Uterus (tissue), 4 donors: ENCODE measurements around the gene ARHGEF17. TPM values are rescaled to one million over a fixed set of nuclear protein-coding genes. Genes with fewer than 3 reads are reported as not detected.

Source experiments
- DNase-seq, 2 donors: peaks; one replicate each; pipeline ENCODE4 v3.0.0-alpha.2; 2019 to 2020
- H3K27ac ChIP-seq, 2 donors: fragments of 200-600 bp; sonication (generic); 1 replicate in 1 of 2; 2 replicates in 1 of 2; pipeline ENCODE4 v1.5.1; 2016 to 2018
- H3K27me3 ChIP-seq, 2 donors: fragments of 200-600 bp; sonication (generic); one replicate each; pipeline ENCODE4 v1.5.1; 2018 to 2019; ENCODE audit warnings: control low read depth in 1 of 2
- H3K36me3 ChIP-seq, 2 donors: fragments of 200-600 bp; sonication (generic); one replicate each; pipeline ENCODE4 v1.5.1; 2019; ENCODE audit warnings: control low read depth in 1 of 2
- H3K4me1 ChIP-seq, 2 donors: fragments of 200-600 bp; sonication (generic); one replicate each; pipeline ENCODE4 v1.5.1; 2018 to 2019; ENCODE audit warnings: control low read depth in 1 of 2
- H3K4me3 ChIP-seq, 2 donors: fragments of 200-600 bp; sonication (generic); 1 replicate in 1 of 2; 2 replicates in 1 of 2; pipeline ENCODE4 v1.5.1; 2018 to 2019; ENCODE audit warnings: mild to moderate bottlenecking in 1 of 2
- H3K9me3 ChIP-seq, 2 donors: fragments of 200-600 bp; sonication (generic); one replicate each; pipeline ENCODE4 v1.5.1; 2019; ENCODE audit warnings: control low read depth in 1 of 2
- CTCF ChIP-seq, 4 experiments: fragments of 200-600 bp in 2 of 4; fragments of 450-650 bp in 2 of 4; sonication (generic) in 2 of 4; IDR thresholded peaks; one replicate each; pipeline ENCODE4 v1.5.1; 2016 to 2019; ENCODE audit warnings: antibody characterized with exemption in 4 of 4, mild to moderate bottlenecking in 2 of 4, moderate library complexity in 1 of 4
- POLR2A ChIP-seq, 2 donors: fragments of 450-650 bp; IDR thresholded peaks; one replicate each; pipeline ENCODE4 v1.6.1; 2016; ENCODE audit warnings: antibody characterized with exemption in 2 of 2, mild to moderate bottlenecking in 1 of 2, moderate library complexity in 1 of 2
- intact Hi-C: fragments of 100-400 bp; cut with DNase I; formaldehyde crosslinking; loops from one replicate; pipeline ENCODE4 v1.15.1; 2023; ENCODE audit warnings: low total_unique reads
- total RNA-seq, 4 donors: library from RNA; depleted of rRNA in 3 of 4; stranded (reverse); fragments of >200 nt in 3 of 4; gene quantifications; one replicate each; pipeline versions ENCODE4 v1.1.0 to v1.2.4, GENCODE V29; 2014 to 2023
- donor health status: DM: yes; HTN: yes; CAD: no.

Gene ARHGEF17
- total RNA-seq, 4 donors from 2014 or later: 17.9 to 174 (median 58.6) TPM

GRCh38 chr11:73353422-73353821 lies 45.3 kb downstream of the ARHGEF17 start:
- no peaks in the 10 kb centered on the region for H3K36me3 ChIP-seq
- no peaks in the 10 kb centered on the region for H3K4me1 ChIP-seq
- no peak for DNase-seq
- no peaks in the 10 kb centered on the region for H3K27me3 ChIP-seq
- no peaks in the 10 kb centered on the region for H3K9me3 ChIP-seq
- intact Hi-C loops: no loop called here
- H3K27ac ChIP-seq: no peak overlapping the region
- no peak overlapping the region for H3K4me3 ChIP-seq
- TF ChIP-seq POLR2A (IDR thresholded peaks at IDR 0.05): no peak
- TF ChIP-seq CTCF (IDR thresholded peaks at IDR 0.05): no peak

DNA sequence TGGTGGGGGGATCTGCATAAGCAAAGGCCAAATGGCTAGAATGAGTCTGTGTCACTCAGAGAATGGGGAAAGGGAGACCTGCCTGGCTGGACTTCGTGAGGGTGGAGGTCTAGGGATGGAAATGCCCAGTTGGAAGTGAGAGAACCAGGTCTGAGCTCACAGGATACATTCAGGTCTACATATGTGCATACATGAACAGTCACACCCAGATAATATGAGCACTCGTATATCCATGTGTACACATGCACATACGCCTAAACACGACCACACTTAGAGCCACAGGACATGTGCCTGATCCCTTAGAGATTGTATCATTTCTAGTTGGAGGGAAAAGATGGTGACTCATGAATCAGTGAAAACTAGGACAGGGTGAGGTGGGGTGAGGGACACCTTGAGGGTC lies 47.0 kb downstream of the ARHGEF17 start:
- H3K36me3 ChIP-seq: no peaks in the 10 kb centered on the region
- H3K9me3 ChIP-seq: no peaks in the 10 kb centered on the region
- TF ChIP-seq CTCF (IDR thresholded peaks at IDR 0.05) (no peak), POLR2A (IDR thresholded peaks at IDR 0.05) (no peak)
- H3K27me3 ChIP-seq: no peaks in the 10 kb centered on the region
- intact Hi-C loops: no loop called here
- no peak for DNase-seq
- no peak overlapping the region for H3K4me3 ChIP-seq
- no peaks in the 10 kb centered on the region for H3K4me1 ChIP-seq
- H3K27ac ChIP-seq: no peak overlapping the region

DNA sequence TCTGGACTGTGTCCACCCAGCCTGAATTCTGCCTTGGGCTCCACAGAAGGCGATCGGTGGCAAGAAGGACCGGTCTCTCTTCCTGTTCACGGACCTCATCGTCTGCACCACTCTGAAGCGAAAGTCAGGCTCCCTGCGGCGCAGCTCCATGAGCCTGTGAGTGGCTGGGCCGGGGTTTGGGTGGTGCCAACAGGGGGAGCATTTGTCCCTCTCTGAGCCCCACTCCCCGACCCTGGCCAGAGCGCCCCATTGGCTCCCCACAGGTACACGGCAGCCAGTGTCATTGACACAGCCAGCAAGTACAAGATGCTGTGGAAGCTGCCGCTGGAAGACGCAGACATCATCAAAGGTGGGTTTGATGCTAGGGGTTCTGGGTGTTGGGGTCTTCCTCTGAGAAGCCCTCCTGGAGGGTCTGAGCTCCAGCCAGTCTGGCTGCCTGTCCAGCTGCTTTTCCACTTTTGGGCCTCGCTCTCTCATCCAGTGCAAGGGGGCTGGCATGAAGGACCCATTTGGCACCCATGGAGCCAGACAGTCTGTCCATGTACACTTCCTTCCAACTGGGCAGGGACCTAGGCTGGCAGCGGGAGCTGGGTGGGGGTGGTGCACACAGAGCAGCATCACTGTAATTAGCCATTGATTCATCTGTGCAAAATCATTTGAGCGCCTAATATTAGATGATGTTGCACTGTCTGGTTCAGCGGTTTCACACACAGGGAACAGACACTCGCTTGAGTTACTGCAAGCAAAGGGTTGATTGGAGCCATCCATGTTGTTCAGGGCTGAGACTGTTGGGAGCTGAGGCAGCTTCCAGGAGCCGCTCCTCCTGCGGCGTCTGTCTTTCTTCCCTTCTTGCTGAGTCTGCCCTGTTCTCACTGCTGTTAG lies 49.1 kb downstream of the ARHGEF17 start:
- Histone ChIP-seq H3K4me3 (no peak overlapping the region), H3K27me3 (no peaks in the 10 kb centered on the region), H3K9me3 (no peaks in the 10 kb centered on the region), H3K4me1 (no peaks in the 10 kb centered on the region), H3K36me3 (no peaks in the 10 kb centered on the region), H3K27ac (no peak overlapping the region)
- no peak for TF ChIP-seq CTCF (IDR thresholded peaks at IDR 0.05)
- TF ChIP-seq POLR2A (IDR thresholded peaks at IDR 0.05): no peak
- intact Hi-C loops: no loop called here
- no peak for DNase-seq

DNA sequence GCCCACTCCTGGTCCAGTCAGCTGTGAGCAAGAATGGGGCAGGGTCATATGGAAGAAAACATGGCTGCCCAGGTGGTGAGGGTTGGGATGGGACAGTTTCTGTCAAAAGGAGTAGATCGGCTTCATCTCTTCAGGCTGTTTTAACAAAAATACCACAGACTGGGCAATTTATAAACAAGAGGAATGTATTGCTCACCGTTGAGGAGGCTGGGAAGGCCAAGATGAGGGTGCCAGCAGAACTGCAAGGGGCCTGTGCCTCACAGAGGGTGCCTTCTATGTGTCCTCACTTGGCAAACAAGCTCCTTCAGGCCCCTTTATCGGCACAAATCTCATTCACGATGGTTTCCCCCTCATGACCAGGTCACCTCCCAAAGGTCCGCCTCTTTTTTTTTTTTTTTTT lies 50.0 kb downstream of the ARHGEF17 start:
- Histone ChIP-seq H3K4me1 (no peaks in the 10 kb centered on the region), H3K27me3 (no peaks in the 10 kb centered on the region), H3K36me3 (no peaks in the 10 kb centered on the region), H3K9me3 (no peaks in the 10 kb centered on the region), H3K27ac (no peak overlapping the region), H3K4me3 (no peak overlapping the region)
- TF ChIP-seq POLR2A (IDR thresholded peaks at IDR 0.05) (no peak), CTCF (IDR thresholded peaks at IDR 0.05) (no peak)
- DNase-seq: no peak
- intact Hi-C loops: no loop called here

- Histone ChIP-seq H3K9me3 (no peaks in the 10 kb centered on the region), H3K27me3 (no peaks in the 10 kb centered on the region), H3K4me3 (no peak overlapping the region), H3K4me1 (no peaks in the 10 kb centered on the region), H3K36me3 (no peaks in the 10 kb centered on the region), H3K27ac (peak overlapping the region; percentile 54 to 56)
- TF ChIP-seq POLR2A (IDR thresholded peaks at IDR 0.05) (no peak), CTCF (IDR thresholded peaks at IDR 0.05) (no peak)
- DNase-seq: peak; percentile 44 to 62
- intact Hi-C loops: no loop called here
Observed at GRCh38 chr11:73359341-73359740, 51.3 kb downstream of the ARHGEF17 start.
